AG20443 (cell line): ENCODE measurements around the gene CSMD2.

ENCODE experiments used
- DNase-seq: peaks from one replicate; pipeline ENCODE4 v3.0.0; 2012; ENCODE audit warnings: low spot score, mixed read lengths

The CSMD2 gene

GRCh38 chr1:33716976-33717688 is 447.9 kb downstream of the CSMD2 start:
- no peak for DNase-seq

- no peak for DNase-seq
Observed at GRCh38 chr1:33715195-33715811, 449.7 kb downstream of the CSMD2 start.

- no peak for DNase-seq
Observed at GRCh38 chr1:33714421-33714820, 450.6 kb downstream of the CSMD2 start.

- DNase-seq, result no peak
Observed at GRCh38 chr1:33713058-33713877, 451.8 kb downstream of the CSMD2 start.

GRCh38 chr1:33712186-33712585 is 452.8 kb downstream of the CSMD2 start:
- peak; percentile 64 for DNase-seq

- DNase-seq, result no peak
Observed at GRCh38 chr1:33711511-33711910, 453.5 kb downstream of the CSMD2 start.

- no peak for DNase-seq
Observed at GRCh38 chr1:33710967-33711366, 454.1 kb downstream of the CSMD2 start.

- peak; percentile 72 for DNase-seq
Observed at GRCh38 chr1:33709783-33710718, 455.0 kb downstream of the CSMD2 start.

GRCh38 chr1:33709174-33709782 is 455.8 kb downstream of the CSMD2 start:
- DNase-seq, result no peak

- no peak for DNase-seq
Observed at GRCh38 chr1:33706634-33707255, 458.3 kb downstream of the CSMD2 start.

GRCh38 chr1:33703464-33703863 is 461.6 kb downstream of the CSMD2 start:
- DNase-seq, result no peak

- DNase-seq, result no peak
Observed at GRCh38 chr1:33698361-33699035, 466.5 kb downstream of the CSMD2 start.

- DNase-seq, result no peak
Observed at GRCh38 chr1:33697816-33698215, 467.2 kb downstream of the CSMD2 start.

GRCh38 chr1:33696962-33697361 is 468.1 kb downstream of the CSMD2 start:
- no peak for DNase-seq

- no peak for DNase-seq
Observed at GRCh38 chr1:33696311-33696710, 468.7 kb downstream of the CSMD2 start.

GRCh38 chr1:33692206-33693188 is 472.5 kb downstream of the CSMD2 start:
- DNase-seq, result no peak

- DNase-seq, result no peak
Observed at GRCh38 chr1:33687000-33687399, 478.0 kb downstream of the CSMD2 start.

- DNase-seq, result no peak
Observed at GRCh38 chr1:33686551-33686950, 478.5 kb downstream of the CSMD2 start.

GRCh38 chr1:33685256-33685655 is 479.8 kb downstream of the CSMD2 start:
- no peak for DNase-seq
